K562 (cell line): ENCODE results near the gene VIM. TPM values are rescaled to one million over a fixed set of nuclear protein-coding genes. Genes with fewer than 3 reads are reported as not detected.

Source experiments
- BACH1 ChIP-seq: fragments of 200-800 bp; sonication (Bioruptor generic); IDR thresholded peaks from 2 replicates; pipeline ENCODE4 v1.6.1; 2016; ENCODE audit warnings: missing genetic modification characterization, missing compliant biosample characterization
- FOXJ3 ChIP-seq: sonication (generic); formaldehyde crosslinking; IDR thresholded peaks from 2 replicates; pipeline ENCODE4 v1.4.0; 2020; ENCODE audit warnings: mild to moderate bottlenecking, missing genetic modification reagents
- HNRNPUL1 ChIP-seq: fragments of 200-400 bp; formaldehyde crosslinking; IDR thresholded peaks from 2 replicates; pipeline ENCODE4 v1.6.1; 2017; ENCODE audit warnings: low read length
- ILK ChIP-seq: fragments of 450-650 bp; IDR thresholded peaks from 2 replicates; pipeline ENCODE4 v1.6.1; 2016; ENCODE audit warnings: missing genetic modification characterization, low read depth, mild to moderate bottlenecking, missing compliant biosample characterization, moderate library complexity, borderline replicate concordance
- JUND ChIP-seq, 2 experiments: IDR thresholded peaks; 2 replicates in 1 of 2; 3 replicates in 1 of 2; pipeline ENCODE4 v1.6.1; 2011; ENCODE audit warnings: borderline replicate concordance in 2 of 2, low read depth in 2 of 2, low read length in 2 of 2, improper control_type of control experiment in 1 of 2, missing biosample characterization in 1 of 2, missing genetic modification characterization in 1 of 2, missing genetic modification reagents in 1 of 2
- PHTF2 ChIP-seq: fragments of 250-450 bp; sonication (Bioruptor Pico); IDR thresholded peaks from 2 replicates; pipeline ENCODE4 v1.5.0; 2021; ENCODE audit warnings: mild to moderate bottlenecking
- POLR2A ChIP-seq: fragments of 450-650 bp; conservative IDR thresholded peaks from 2 replicates; pipeline ENCODE4 v1.6.1; 2016
- RFX1 ChIP-seq: fragments of 450-650 bp; IDR thresholded peaks from 2 replicates; pipeline ENCODE4 v1.6.1; 2016; ENCODE audit warnings: mild to moderate bottlenecking, moderate library complexity
- SNIP1 ChIP-seq: fragments of 450-650 bp; IDR thresholded peaks from 2 replicates; pipeline ENCODE4 v1.7.1; 2017; ENCODE audit warnings: low read depth, mild to moderate bottlenecking
- SP1 ChIP-seq: sonication (generic); formaldehyde crosslinking; IDR thresholded peaks from 2 replicates; pipeline ENCODE4 v1.8.1; 2022; ENCODE audit warnings: mild to moderate bottlenecking, missing genetic modification reagents
- SUPT5H ChIP-seq: fragments of 450-650 bp; IDR thresholded peaks from 2 replicates; pipeline ENCODE4 v1.6.1; 2016
- ZFP36 ChIP-seq: fragments of 150-350 bp; IDR thresholded peaks from 2 replicates; pipeline ENCODE4 v1.6.1; 2018; ENCODE audit warnings: low read length, low read depth; ENCODE audit not compliant: partially characterized antibody
- ZKSCAN3 ChIP-seq: fragments of 250-450 bp; sonication (Bioruptor Pico); IDR thresholded peaks from 2 replicates; pipeline ENCODE4 v1.4.0; 2020
- ZNF140 ChIP-seq: fragments of 250-450 bp; sonication (Bioruptor Pico); IDR thresholded peaks from 2 replicates; pipeline ENCODE4 v1.8.0; 2021; ENCODE audit warnings: moderate library complexity, mild to moderate bottlenecking, inconsistent platforms
- ZNF174 ChIP-seq: fragments of 250-450 bp; sonication (Bioruptor Pico); IDR thresholded peaks from 2 replicates; pipeline ENCODE4 v1.4.0; 2020; ENCODE audit warnings: mild to moderate bottlenecking
- ZNF696 ChIP-seq: fragments of 250-450 bp; sonication (Bioruptor Pico); conservative IDR thresholded peaks from 2 replicates; pipeline ENCODE4 v1.4.0; 2020; ENCODE audit warnings: mild to moderate bottlenecking, moderate library complexity
- ZNF717 ChIP-seq: fragments of 250-450 bp; sonication (Bioruptor Pico); IDR thresholded peaks from 2 replicates; pipeline ENCODE4 v1.5.0; 2021
- polyA plus RNA-seq, 8 experiments: library from polyadenylated mRNA; depleted of rRNA in 4 of 8; stranded (reverse) in 5 of 8; unstranded in 3 of 8; fragments of >200 nt; fragmentation: Nextera tagmentation in 2 of 8; fragmentation: Illumina TruSeq in 1 of 8; extraction: Ambion mirVana in 2 of 8; extraction: Trizol in 1 of 8; gene quantifications; 2 replicates each; pipeline versions ENCODE4 v1.2.1 to v1.2.3, GENCODE V29; 2011 to 2014; ENCODE audit warnings: inconsistent platforms in 1 of 8, missing spikeins in 1 of 8
- total RNA-seq, 7 experiments: library from RNA; depleted of rRNA in 6 of 7; stranded (reverse); fragments of >200 nt in 6 of 7; fragmentation: Illumina TruSeq in 2 of 7; extraction: Trizol in 2 of 7; gene quantifications; 2 replicates each; pipeline versions ENCODE4 v1.2.1 to v1.2.3, GENCODE V29; 2011 to 2021; ENCODE audit warnings: low replicate concordance in 1 of 7
- TF ChIP-seq, protein P1 (sequence below), 2 experiments: fragments of 450-650 bp in 1 of 2; IDR thresholded peaks; 2 replicates each; pipeline ENCODE4 v1.6.1; 2011 to 2017; ENCODE audit warnings: low read depth in 2 of 2, antibody characterized with exemption in 1 of 2, borderline replicate concordance in 1 of 2, low read length in 1 of 2, mild to moderate bottlenecking in 1 of 2, mixed read lengths in 1 of 2; ENCODE audit not compliant: control insufficient read depth in 1 of 2
- TF ChIP-seq, protein P2 (sequence below): sonication (generic); formaldehyde crosslinking; IDR thresholded peaks from 2 replicates; pipeline ENCODE4 v1.8.1; 2023; ENCODE audit warnings: mild to moderate bottlenecking, missing genetic modification reagents
- TF ChIP-seq, protein P3 (sequence below), 2 experiments: fragments of 450-650 bp in 1 of 2; sonication (generic) in 1 of 2; formaldehyde crosslinking in 1 of 2; IDR thresholded peaks in 1 of 2; conservative IDR thresholded peaks in 1 of 2; 2 replicates each; pipeline versions ENCODE4 v1.6.1 to v1.8.1; 2016 to 2023; ENCODE audit warnings: mild to moderate bottlenecking in 2 of 2, moderate library complexity in 2 of 2, inconsistent platforms in 1 of 2, missing genetic modification reagents in 1 of 2
- TF ChIP-seq, protein P4 (sequence below): sonication (generic); formaldehyde crosslinking; IDR thresholded peaks from 2 replicates; pipeline ENCODE4 v1.8.1; 2023; ENCODE audit warnings: mild to moderate bottlenecking, missing genetic modification reagents, moderate library complexity

VIM gene
- total and polyA plus RNA-seq, 9 of the 15 experiments (the other 6 are each of a cell fraction or from before 2014, with no cell fraction given), result 86.0 to 621 (median 383) TPM

DNA sequence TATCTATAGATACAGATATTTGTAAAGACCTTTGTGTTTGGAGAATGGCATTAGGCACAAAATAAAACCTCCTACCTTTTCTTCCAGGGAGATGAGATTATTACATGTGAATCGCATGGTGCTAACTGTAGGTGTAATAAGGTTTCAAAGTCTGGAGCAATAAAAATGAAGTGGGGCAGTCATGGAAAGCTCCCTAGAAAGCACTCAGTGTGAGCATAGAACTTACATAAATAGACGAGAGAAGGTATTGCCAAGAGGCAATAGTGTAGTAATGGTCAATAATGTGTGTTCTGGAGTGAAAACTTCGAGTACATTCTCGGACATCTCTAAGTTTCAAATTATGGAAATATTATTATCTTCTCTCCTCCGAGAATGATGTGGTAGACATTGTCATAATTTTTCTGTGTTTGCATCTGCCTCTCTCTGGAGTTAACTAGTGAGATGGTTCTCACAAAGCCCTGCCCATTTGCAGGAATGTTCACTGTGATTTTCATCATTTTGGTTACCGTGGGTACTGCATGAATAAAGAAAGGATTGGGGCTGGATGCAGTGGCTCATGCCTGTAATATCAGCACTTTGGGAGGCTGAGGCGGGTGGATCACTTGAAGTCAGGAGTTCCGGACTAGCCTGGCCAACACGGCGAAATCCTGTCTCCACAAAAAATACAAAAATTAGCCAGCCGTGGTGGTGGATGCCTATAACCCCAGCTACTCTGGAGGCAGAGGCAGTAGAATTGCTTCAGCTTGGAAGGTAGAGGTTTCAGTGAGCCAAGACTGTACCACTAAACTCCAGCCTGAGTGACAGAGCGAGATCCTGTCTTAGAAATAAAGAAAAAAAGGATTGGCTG, 10.6 kb downstream of the VIM start (continued):
- TF ChIP-seq, protein P1, sequence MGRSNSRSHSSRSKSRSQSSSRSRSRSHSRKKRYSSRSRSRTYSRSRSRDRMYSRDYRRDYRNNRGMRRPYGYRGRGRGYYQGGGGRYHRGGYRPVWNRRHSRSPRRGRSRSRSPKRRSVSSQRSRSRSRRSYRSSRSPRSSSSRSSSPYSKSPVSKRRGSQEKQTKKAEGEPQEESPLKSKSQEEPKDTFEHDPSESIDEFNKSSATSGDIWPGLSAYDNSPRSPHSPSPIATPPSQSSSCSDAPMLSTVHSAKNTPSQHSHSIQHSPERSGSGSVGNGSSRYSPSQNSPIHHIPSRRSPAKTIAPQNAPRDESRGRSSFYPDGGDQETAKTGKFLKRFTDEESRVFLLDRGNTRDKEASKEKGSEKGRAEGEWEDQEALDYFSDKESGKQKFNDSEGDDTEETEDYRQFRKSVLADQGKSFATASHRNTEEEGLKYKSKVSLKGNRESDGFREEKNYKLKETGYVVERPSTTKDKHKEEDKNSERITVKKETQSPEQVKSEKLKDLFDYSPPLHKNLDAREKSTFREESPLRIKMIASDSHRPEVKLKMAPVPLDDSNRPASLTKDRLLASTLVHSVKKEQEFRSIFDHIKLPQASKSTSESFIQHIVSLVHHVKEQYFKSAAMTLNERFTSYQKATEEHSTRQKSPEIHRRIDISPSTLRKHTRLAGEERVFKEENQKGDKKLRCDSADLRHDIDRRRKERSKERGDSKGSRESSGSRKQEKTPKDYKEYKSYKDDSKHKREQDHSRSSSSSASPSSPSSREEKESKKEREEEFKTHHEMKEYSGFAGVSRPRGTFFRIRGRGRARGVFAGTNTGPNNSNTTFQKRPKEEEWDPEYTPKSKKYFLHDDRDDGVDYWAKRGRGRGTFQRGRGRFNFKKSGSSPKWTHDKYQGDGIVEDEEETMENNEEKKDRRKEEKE (IDR thresholded peaks at IDR 0.05; ENCODE audit: borderline replicate concordance in 1 of 2, control insufficient read depth in 1 of 2, low read depth in 2 of 2, low read length in 1 of 2), result no peak
- no peak for TF ChIP-seq ZNF696 (CRISPR knock-in tag)
- peak; percentile 52; the same call in 1 of the 2 replicates for TF ChIP-seq PHTF2
- TF ChIP-seq ZNF174 (CRISPR knock-in tag), result no peak
- no peak for TF ChIP-seq JUND (IDR thresholded peaks at IDR 0.05; ENCODE audit: borderline replicate concordance, low read depth, low read length)
- no peak for TF ChIP-seq JUND (tag; IDR thresholded peaks at IDR 0.05; ENCODE audit: borderline replicate concordance, low read depth, low read length)
- TF ChIP-seq, protein P2, sequence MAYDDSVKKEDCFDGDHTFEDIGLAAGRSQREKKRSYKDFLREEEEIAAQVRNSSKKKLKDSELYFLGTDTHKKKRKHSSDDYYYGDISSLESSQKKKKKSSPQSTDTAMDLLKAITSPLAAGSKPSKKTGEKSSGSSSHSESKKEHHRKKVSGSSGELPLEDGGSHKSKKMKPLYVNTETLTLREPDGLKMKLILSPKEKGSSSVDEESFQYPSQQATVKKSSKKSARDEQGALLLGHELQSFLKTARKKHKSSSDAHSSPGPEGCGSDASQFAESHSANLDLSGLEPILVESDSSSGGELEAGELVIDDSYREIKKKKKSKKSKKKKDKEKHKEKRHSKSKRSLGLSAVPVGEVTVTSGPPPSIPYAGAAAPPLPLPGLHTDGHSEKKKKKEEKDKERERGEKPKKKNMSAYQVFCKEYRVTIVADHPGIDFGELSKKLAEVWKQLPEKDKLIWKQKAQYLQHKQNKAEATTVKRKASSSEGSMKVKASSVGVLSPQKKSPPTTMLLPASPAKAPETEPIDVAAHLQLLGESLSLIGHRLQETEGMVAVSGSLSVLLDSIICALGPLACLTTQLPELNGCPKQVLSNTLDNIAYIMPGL, result no peak
- TF ChIP-seq FOXJ3 (CRISPR knock-in tag), result no peak
- TF ChIP-seq BACH1 (tag), result no peak
- TF ChIP-seq SUPT5H, result 0 out of 2 replicates have a peak, but pooled peaks have one; percentile 55
- peak; percentile 57 for TF ChIP-seq POLR2A
- no peak for TF ChIP-seq ZKSCAN3
- TF ChIP-seq SNIP1, result no peak
- no peak for TF ChIP-seq ZFP36
- TF ChIP-seq, protein P3, sequence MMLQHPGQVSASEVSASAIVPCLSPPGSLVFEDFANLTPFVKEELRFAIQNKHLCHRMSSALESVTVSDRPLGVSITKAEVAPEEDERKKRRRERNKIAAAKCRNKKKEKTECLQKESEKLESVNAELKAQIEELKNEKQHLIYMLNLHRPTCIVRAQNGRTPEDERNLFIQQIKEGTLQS (IDR thresholded peaks at IDR 0.05), result no peak
- TF ChIP-seq, protein P3 (CRISPR knock-in tag; conservative IDR thresholded peaks at IDR 0.05), result no peak
- peak; percentile 29; the same call in 1 of the 2 replicates for TF ChIP-seq RFX1
- TF ChIP-seq ZNF140, result no peak
- no peak for TF ChIP-seq ILK
- no peak for TF ChIP-seq HNRNPUL1
- no peak for TF ChIP-seq ZNF717 (CRISPR knock-in tag)
- TF ChIP-seq SP1 (CRISPR knock-in tag), result no peak
- TF ChIP-seq, protein P4, sequence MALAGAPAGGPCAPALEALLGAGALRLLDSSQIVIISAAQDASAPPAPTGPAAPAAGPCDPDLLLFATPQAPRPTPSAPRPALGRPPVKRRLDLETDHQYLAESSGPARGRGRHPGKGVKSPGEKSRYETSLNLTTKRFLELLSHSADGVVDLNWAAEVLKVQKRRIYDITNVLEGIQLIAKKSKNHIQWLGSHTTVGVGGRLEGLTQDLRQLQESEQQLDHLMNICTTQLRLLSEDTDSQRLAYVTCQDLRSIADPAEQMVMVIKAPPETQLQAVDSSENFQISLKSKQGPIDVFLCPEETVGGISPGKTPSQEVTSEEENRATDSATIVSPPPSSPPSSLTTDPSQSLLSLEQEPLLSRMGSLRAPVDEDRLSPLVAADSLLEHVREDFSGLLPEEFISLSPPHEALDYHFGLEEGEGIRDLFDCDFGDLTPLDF (CRISPR knock-in tag), result no peak
